Stimulated activated CD4-positive, alpha-beta T cell treated with anti-CD3 and anti-CD28 coated beads, TNF-alpha, amount 100 ng/mL, for 4 hours (primary cell): ENCODE measurements around the gene RABL6.

Source experiments
- DNase-seq, 3 experiments: peaks; one replicate each; pipeline ENCODE4 v3.0.0-alpha.2; 2020; ENCODE audit warnings: low read depth in 3 of 3

The RABL6 gene

DNA sequence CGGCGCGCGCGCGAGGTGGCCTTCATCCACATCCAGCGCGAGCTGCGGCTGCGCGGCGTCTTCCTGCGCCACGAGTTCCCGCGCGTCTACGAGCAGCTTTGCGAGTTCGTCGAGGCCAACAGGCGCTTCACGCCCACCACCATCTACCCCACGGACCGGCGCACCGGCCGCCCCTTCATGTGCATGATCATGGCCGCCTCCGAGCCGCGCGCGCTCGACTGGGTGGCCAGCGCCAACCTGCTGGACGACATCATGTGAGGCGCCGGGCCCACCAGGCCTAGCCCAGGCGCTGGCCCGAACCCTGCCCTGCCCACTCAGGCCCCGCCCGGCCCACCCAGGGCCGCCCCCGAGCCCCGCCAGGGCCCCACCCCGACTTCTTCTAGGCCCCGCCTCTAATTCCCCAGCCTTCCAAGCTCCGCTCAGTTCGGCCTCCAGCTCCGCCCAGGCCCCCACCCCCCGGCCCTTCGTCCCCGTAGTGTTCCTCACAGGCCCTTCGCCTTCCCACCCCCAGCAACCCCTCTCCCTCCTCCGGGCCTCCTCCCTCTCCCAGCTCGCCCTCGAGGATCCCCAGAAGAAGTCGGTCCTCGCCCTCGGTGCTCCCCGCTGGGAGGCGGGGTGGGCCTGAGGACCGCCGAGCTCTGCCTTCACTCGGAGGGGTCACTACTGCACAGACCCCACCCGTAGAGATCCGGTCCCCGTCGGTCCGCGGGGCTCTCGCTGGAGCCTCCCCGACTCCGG lies 39.5 kb downstream of the RABL6 start:
- no peak for DNase-seq

DNA sequence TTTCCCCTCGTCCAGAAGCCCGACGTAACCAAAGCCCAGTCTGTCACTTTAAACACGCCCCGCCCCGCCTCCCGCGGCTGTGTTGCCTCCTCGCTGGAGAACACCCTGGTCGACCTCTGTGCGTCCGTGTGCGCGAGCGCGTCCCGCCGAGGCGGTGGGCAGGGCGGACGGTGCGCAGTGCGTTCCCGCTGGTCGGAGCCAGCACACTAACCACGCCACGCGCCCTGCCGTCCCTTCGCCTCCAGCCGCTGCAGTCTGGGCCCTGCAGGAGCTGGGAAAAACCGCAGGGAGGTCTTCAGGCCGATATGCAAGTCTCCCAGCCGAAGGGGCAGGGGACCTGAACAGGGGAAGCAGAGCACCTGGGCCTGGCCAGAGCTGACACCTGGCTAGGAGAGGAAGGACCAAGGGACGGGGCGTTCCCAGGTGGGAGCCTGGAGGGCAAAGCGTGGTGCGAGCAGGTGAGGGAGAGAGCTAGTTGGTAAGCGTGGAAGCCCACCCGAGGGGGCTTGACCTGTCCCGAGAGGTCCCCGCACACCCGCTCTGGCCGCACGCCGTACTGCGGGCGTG lies 40.2 kb downstream of the RABL6 start:
- DNase-seq, result peak in 2 of 3 experiments; percentile 47 to 51

DNA sequence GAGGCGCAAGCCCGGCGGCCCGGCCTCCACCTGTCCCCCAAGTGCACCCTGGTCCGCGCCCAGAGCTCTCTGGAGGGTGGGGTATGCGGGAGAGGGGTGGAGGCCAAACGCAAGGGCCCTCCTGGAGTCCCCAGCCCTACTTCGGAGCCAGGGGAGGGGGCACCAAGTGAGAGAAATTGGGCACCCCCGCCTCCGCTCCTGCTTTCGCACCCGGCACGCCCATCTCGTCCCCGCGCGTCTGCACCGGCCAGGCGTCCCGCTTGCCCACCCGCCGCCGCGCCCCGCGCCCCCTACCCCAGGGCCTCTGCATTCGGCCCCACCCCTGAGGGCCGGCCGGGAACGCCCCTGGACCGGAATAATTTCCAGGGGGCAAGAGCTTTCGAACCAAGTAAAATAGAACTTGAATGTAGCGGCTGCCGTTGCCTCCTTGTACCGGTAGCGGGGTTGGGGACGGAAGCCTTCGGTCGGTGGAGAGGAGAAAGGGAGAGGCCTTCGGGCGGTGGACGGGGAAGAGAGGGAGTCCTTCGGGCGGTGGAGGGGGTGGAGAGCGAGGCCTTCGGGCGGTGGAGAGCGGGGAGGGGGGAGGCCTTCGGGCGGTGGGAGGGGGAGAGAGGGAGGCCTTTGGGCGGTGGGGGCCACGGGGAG lies 40.8 kb downstream of the RABL6 start:
- DNase-seq, result no peak

DNA sequence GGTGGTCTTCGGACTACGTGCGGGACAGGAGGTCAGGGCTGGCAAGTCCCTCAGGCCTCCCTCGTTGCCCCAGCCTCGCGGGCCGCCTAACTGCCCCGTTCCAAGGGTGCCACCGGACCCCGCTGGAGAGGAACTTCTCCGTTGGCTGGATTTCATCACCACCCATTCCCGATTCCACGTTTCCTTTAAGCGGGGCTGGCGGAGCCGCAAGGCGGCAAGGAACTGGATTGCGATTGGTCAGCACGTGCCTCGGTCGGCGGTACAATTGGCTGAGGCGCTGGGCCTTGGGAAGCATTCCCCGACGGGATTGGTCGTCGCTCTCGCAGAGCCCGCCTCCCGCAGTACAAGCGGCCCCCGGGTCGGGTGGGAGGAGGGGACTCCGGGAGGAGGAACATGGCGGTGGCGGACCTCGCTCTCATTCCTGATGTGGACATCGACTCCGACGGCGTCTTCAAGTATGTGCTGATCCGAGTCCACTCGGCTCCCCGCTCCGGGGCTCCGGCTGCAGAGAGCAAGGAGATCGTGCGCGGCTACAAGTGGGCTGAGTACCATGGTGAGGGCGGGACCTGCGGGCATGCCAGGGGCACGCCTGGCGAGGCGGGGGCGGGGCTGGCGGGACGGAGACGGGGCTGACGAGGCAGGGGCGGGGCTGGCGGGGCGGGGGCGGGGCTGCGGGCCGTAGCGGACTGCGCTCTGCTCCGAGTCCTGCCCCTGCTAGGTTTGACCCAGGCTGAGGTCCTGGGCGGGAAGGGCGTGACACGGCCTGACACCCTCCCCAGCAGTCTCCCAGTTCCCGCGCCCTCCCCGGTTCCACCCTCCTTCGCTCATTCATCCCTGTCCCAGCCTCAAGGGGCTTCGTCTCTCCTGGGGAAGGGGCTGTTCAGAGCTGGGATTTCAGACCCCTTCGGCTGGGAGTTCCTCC lies 41.6 kb downstream of the RABL6 start, which contains the start of gene PHPT1:
Gene PHPT1, plus strand, starts transcription at position 372 of the 922 bp plus-strand sequence. Its CDS starts 22 bp downstream, at position 394.
- peak; percentile 94 to 95 (median 94) for DNase-seq

DNA sequence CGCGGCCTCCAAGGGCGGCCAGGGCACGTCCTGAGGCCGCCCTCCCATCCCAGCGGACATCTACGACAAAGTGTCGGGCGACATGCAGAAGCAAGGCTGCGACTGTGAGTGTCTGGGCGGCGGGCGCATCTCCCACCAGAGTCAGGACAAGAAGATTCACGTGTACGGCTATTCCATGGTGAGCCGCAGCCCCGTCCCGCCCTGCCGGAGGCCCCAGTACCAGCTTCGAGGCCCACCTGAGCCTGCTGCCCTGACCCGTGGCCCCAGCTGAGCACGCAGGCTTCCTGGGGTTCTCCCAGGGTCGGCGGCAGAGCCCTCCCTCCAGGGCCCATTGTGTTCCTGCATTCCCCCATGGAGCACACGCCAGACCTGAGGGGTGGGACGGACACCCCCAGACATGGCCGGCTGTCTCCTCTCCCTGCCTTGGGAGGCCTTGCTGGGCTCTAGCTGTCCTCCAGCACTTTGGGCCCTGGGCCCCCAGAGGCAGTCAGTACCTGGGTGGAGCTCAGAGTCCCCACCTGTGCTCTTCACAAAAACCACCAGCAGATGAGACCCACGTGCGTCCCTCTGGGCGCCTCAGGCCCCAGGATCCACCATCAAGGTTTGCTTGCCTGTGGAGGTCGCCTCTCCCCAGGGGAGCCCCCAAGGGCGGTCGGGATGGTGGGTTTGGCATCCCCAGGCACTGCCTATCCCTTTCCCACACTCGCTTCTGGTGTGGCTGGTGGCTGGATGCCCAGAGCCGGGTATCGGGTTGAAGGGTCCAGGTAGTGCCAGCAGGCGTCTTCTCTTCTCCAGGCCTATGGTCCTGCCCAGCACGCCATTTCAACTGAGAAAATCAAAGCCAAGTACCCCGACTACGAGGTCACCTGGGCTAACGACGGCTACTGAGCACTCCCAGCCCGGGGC lies 42.5 kb downstream of the RABL6 start:
- DNase-seq, result no peak

DNA sequence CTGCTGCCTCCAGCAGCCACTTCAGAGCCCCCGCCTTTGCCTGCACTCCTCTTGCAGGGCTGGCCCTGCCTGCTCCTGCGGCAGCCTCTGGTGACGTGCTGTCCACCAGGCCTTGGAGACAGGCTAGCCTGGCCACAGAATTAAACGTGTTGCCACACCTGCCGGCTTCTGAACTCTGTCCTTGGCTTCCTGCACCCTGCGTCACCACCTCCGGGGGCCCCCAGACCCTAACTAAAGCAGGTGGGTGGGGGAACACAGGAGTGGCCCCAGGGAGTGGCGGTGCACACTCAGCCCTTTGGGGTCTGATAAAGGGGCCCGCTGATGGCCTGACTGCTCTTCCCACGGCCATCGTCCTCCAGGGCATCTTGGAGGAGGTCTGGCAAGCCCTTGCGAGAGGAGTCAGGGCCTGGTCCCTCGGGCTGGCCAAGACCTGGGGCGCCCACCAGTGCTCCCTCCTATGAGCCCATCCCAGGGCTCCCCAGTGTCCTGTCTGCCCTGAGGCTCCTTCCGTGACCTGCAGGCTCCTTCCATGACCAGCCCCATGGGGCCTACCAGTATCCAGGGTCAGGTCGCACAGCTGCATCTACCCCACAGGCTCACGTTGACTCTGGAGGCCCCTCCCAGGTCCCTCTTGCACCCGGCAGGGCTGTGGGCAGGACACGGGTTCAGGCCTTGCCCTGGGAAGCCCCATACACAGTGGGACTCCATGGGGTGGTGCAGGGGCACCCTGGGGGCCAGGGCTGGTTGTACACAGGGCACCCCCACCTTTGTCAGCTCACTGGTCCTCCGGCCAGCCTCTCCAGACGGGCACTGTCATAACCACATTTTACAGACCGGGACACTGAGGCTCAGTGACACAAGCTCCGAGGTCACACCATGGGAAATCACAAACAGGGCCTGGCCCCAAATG lies 43.4 kb downstream of the RABL6 start:
- no peak for DNase-seq

DNA sequence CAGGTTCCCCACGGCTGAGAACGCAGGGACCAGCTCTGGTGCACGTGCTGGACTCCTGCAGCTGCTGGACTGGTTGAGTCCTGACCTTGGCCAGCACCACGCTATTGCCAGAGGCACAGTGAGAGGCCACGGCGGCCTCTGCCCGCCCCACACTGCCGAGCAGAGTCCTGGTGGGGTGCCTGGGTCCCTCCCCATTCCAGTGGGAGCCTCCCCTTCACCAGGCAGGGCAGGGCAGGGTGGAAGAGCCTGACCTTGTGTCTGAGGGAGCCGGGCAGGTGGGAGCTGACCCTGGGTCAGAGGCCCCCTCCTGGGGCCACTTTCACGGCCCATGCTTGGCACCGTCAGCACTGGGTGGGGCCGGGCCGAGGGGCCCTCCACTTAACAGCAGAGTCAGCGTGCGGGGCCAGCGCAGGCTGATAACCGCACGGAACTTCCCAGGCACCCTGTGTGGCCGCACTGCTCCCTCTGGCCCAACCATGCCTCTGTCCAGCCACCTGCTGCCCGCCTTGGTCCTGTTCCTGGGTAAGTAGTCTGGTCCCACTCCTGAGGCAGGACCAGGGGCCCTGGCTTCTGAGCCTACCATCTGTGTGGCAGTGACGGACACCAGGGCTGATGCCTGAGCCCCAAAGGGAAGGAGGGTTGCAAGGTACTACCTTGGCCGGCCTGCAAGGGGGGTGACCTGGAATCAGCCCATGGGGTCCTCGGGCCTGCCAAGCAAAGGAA lies 44.4 kb downstream of the RABL6 start, which contains the start of gene MAMDC4:
Gene MAMDC4, plus strand, starts transcription at position 406 of the 723 bp plus-strand sequence. Its CDS starts 71 bp downstream, at position 477.
- no peak for DNase-seq

DNA sequence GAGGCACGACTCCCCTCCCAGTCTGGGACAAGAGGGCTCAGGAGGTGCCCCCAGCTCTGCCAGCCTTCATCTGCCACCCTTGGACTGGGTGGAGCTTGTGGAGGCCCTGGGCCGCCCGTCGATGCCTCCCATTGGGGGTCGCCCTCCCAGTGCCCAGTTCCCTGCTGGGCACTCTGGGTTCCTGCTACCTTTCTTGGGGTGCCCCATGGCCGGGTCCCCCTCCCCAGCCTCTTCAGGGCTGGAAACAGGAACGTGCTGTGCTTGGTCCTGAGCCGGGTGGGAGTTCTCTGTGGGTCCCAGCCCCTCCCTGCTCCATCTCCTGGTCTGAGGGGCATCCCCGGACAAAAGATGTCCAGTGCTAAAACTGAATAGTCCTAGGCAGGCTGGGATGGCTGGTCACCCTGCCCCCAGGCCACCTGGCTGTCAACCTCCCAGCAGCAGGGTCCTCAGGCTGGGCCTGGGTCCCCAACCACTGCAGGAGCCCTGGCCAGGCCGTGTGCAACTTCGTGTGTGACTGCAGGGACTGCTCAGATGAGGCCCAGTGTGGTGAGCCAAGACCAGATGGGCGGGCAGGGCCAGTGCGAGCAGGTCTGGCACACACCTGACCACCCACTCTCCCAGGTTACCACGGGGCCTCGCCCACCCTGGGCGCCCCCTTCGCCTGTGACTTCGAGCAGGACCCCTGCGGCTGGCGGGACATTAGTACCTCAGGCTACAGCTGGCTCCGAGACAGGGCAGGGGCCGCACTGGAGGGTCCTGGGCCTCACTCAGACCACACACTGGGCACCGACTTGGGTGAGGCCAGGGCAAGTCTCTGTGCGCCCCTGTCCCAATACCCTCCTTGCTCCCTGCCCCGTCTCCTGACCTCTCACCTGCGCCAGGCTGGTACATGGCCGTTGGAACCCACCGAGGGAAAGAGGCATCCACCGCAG lies 45.2 kb downstream of the RABL6 start:
- no peak for DNase-seq

DNA sequence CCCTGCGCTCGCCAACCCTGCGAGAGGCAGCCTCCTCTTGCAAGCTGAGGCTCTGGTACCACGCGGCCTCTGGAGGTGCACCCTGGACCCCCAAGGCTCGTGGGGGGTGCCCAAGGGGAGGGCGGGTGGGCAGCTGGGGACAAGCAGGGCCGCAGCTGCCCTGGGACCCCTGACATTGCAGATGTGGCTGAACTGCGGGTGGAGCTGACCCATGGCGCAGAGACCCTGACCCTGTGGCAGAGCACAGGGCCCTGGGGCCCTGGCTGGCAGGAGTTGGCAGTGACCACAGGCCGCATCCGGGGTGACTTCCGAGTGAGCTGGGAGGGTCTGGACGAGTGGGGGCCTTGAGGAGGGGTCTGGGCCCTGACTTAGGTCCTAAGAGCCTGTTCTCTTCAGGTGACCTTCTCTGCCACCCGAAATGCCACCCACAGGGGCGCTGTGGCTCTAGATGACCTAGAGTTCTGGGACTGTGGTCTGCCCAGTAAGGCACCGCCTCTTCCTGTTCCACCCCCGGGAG lies 45.9 kb downstream of the RABL6 start:
- no peak for DNase-seq

DNA sequence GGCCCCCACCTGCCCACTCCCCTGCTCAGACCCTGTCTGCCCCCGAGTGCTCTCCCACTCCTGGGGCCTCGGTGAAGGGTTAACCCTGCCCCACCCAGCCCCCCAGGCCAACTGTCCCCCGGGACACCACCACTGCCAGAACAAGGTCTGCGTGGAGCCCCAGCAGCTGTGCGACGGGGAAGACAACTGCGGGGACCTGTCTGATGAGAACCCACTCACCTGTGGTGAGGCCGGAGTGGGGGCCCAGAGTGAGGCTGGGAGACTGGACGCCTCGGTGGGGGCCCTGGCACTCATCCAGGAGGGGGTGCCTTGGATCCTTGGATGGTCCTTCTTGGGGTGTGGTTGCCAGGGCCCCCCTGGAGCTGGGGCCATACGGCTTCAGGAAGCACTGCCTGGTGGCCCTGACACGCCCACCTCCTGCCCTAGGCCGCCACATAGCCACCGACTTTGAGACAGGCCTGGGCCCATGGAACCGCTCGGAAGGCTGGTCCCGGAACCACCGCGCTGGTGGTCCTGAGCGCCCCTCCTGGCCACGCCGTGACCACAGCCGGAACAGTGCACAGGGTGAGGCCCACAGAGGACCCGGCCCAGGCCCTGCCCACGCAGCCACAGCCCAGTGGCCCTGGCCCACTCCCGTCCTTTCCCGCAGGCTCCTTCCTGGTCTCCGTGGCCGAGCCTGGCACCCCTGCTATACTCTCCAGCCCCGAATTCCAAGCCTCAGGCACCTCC lies 46.5 kb downstream of the RABL6 start:
- DNase-seq, result no peak

DNA sequence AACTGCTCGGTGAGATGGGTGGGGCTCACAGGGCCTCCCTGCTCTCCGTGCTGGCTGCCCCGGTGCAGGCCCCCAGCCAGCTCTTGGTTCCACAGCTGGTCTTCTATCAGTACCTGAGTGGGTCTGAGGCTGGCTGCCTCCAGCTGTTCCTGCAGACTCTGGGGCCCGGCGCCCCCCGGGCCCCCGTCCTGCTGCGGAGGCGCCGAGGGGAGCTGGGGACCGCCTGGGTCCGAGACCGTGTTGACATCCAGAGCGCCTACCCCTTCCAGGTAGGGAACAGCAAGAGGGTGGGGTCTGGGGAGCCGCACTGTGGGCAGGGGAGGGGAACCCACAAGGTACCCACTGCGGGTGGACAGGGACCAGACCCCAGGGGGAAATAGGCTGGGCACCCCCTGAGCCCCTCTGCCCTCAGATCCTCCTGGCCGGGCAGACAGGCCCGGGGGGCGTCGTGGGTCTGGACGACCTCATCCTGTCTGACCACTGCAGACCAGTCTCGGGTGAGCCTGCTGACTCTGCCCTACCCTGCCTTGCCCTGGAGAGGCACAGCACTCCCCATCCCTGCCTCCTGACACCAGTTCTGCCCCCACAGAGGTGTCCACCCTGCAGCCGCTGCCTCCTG lies 47.2 kb downstream of the RABL6 start:
- no peak for DNase-seq

DNA sequence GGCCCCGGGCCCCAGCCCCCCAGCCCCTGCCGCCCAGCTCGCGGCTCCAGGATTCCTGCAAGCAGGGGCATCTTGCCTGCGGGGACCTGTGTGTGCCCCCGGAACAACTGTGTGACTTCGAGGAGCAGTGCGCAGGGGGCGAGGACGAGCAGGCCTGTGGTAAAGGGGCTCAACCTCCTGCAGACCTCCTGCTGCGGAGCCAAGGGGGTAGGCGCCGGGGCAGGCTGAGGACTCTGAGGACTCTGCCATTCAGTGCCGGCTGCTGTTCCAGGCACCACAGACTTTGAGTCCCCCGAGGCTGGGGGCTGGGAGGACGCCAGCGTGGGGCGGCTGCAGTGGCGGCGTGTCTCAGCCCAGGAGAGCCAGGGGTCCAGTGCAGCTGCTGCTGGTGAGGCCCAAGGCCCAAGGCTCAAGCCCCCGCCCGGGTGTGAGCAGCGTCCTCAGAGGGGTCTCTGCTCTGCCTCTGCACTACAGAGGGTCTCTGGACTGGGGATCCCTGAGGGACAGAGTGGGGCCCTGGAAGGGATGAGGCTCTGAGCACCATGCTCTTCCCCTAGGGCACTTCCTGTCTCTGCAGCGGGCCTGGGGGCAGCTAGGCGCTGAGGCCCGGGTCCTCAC lies 47.8 kb downstream of the RABL6 start:
- no peak for DNase-seq

DNA sequence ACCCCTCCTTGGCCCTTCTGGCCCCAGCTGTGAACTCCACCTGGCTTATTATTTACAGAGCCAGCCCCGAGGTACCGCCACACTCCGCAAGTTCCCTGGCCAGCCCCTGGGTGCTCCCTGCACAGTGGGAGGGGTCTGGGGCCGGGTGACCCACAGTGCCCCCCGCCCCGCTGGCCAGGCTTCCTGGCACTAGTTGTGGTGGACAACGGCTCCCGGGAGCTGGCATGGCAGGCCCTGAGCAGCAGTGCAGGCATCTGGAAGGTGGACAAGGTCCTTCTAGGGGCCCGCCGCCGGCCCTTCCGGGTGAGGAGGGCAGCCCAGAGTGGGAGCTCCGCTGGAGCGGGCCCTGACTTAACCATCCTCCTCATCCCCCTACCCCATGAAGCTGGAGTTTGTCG lies 48.3 kb downstream of the RABL6 start:
- DNase-seq, result no peak

DNA sequence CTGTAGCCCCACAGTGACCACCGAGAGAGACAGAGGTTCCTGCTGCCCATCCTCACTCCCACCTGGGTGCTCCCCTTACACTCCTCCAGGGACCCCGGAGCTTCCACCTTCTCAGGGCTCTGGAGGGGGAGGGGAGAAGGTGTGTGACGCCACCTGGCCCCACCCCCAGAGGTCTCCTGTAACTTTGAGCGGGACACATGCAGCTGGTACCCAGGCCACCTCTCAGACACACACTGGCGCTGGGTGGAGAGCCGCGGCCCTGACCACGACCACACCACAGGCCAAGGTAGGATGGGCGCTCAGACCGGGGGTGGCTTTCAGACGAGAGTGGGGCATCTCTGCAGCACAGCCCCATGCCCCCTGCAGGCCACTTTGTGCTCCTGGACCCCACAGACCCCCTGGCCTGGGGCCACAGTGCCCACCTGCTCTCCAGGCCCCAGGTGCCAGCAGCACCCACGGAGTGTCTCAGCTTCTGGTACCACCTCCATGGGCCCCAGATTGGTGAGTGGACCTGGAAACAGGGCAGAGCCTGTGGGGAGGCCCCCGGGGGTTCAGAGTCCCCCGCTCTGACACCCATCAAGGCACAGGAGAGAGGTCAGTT lies 48.9 kb downstream of the RABL6 start:
- no peak for DNase-seq

DNA sequence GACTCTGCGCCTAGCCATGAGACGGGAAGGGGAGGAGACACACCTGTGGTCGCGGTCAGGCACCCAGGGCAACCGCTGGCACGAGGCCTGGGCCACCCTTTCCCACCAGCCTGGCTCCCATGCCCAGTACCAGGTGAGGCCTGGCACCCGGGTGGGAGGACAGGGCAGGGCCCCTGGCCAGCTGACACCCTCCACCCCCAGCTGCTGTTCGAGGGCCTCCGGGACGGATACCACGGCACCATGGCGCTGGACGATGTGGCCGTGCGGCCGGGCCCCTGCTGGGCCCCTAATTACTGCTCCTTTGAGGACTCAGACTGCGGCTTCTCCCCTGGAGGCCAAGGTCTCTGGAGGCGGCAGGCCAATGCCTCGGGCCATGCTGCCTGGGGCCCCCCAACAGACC lies 49.4 kb downstream of the RABL6 start:
- DNase-seq, result no peak
